Measurements from ENCODE around the gene DNAL1.

DNAL1 gene

DNA sequence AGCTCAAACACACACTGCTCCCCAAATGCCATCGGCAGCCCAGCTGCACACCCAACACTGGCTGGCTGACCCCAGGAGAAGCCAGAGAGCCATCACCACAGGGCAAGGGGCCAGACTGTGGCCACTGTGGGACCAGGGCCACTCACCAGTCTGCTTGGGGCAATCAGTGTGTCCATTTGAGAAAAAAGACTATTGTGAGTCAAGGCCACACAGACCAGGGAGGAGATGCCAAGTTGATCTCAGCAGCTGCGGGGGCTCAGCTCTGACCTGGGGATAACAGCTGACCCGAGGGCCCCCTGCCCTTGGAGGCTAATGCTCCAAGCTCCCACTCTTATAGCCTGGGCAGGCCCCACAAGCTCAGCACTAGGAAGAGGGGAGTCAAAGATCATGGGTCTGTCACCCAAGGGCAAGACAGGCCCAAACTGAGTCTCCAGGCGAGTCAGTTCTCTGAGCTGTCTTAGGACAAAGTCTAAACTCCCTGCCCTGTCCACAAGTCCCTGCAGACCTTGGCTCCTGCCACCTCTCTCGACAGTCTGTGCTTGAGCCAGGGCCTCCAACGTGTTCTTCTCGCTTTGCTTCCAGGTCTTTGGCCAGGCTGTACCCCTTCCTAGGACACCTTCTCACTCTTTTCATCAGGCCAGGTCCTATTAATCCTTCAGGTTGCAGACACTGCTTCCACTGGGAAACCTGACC is 99.5 kb downstream of the DNAL1 start:
- DNase-seq (ENCODE audit: low read depth), result no peak

- DNase-seq (ENCODE audit: low read depth), result no peak
These were observed 100.2 kb downstream of the DNAL1 start for GRCh38 chr14:73744874-73745529.

GRCh38 chr14:73745571-73746519 is 101.1 kb downstream of the DNAL1 start:
- DNase-seq (ENCODE audit: low read depth), result no peak

GRCh38 chr14:73746520-73747378 is 102.0 kb downstream of the DNAL1 start:
- no peak for DNase-seq (ENCODE audit: low read depth)

- DNase-seq (ENCODE audit: low read depth), result no peak
These were observed 102.8 kb downstream of the DNAL1 start for GRCh38 chr14:73747379-73748211.

GRCh38 chr14:73748858-73749357 is 104.1 kb downstream of the DNAL1 start:
- no peak for DNase-seq (ENCODE audit: low read depth)

- DNase-seq (ENCODE audit: low read depth), result no peak
These were observed 105.1 kb downstream of the DNAL1 start for GRCh38 chr14:73749706-73750530.

DNA sequence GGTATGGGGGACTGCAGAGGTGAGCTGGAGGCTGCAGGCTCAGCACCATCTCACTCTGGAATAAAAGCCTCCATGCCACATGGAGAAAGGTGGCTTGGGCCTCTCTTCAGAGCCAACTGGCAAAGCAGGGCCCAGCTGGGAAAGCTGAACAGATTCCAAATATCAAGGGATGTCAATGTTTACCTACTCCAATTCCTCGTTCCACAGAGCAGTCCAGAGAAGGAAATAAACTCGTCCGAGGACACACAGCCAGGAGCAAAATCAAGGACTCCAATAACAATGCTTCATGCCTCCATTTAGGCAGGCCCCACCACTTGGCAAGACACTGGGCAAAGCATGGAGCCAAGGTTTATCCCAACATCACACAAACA is 105.7 kb downstream of the DNAL1 start:
- DNase-seq (ENCODE audit: low read depth), result no peak

DNA sequence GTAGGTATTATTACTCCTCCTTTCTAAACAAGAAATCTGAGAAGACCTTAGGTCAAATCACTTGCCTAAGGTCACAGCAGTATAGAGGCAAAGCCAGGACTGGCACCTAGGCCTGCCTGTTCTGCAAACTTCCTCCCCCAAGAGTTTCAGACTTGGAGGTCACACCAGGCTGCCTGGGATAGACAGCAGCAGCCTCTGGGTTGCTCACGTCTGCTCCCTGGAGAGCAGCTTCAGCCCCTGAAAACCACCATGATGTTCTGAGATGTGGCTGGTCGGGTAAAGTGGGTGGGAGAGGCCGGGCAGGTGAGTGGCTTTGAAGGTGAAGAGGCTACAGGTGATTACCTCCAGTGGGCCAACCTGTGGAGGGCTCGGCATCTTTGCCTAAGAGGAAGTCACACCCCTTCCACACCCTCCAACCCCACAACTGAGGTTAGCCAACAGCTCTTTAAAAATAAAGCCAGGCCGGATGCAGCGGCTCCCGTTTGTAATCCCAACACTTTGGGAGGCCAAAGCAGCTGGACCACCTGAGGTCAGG is 106.4 kb downstream of the DNAL1 start:
- no peak for DNase-seq (ENCODE audit: low read depth)

GRCh38 chr14:73752297-73752992 is 107.7 kb downstream of the DNAL1 start:
- DNase-seq (ENCODE audit: low read depth), result no peak

Measured in ELR (cell line).